K562 (cell line): ENCODE data around the gene VPS41. TPM values are rescaled to one million over a fixed set of nuclear protein-coding genes. Genes with fewer than 3 reads are reported as not detected.

ENCODE experiments used
- ATAC-seq: fragments of 200-7000 bp; cut with Tn5 transposase; 3 replicates; pipeline ENCODE4 v1.9.1; 2020; ENCODE audit warnings: moderate library complexity
- BruUV-seq: library from RNA; stranded (reverse); fragments of 400-500 nt; replicated peaks from 2 replicates; lab custom pipeline; 2021; lab: Mats Ljungman, UMichigan
- CTCF ChIA-PET: fragments of 300-600 bp; formaldehyde crosslinking; extraction: SDS; loops from one replicate; lab custom pipeline; 2021; ENCODE audit warnings: low intra/inter-chr PET ratio; lab: Yijun Ruan, JAX
- POLR2A ChIA-PET: fragments of 300-600, 350-650 bp; sonication (Branson Sonifier 250); formaldehyde crosslinking; extraction: SDS; loops from one replicate; lab custom pipeline; 2021; ENCODE audit warnings: antibody characterized with exemption, inconsistent platforms; lab: Yijun Ruan, JAX
- DNase-seq, 4 experiments: peaks; one replicate each; pipeline versions ENCODE4 v3.0.0 to v3.0.0-alpha.2; 2011 to 2018; ENCODE audit warnings: low spot score in 3 of 4, mixed read lengths in 3 of 4; ENCODE audit errors: extremely low read depth in 1 of 4
- FAIRE-seq: peaks from 2 replicates; lab custom pipeline; 2011; peaks lifted over from hg19 to GRCh38; lab: Jason Lieb, UNC
- H2AFZ ChIP-seq: 2 replicates; pipeline ENCODE4 v1.6.0; 2011; ENCODE audit warnings: low read depth, low read length, control low read depth, inconsistent platforms
- H3K27ac ChIP-seq: fragments of 200-600 bp; 3 replicates; pipeline ENCODE4 v1.8.0; 2011; ENCODE audit warnings: low read depth, mild to moderate bottlenecking, control low read depth, inconsistent platforms, low read length, moderate library complexity, mixed read lengths; ENCODE audit errors: extremely low read depth
- H3K27me3 ChIP-seq, 2 experiments: fragments of 300-600 bp in 1 of 2; 2 replicates in 1 of 2; 3 replicates in 1 of 2; pipeline versions ENCODE4 v1.6.0 to v1.8.0; 2011; ENCODE audit warnings: inconsistent platforms in 2 of 2, low read length in 2 of 2, mild to moderate bottlenecking in 1 of 2, mixed read lengths in 1 of 2, moderate library complexity in 1 of 2; ENCODE audit not compliant: control insufficient read depth in 2 of 2, insufficient read depth in 2 of 2
- H3K36me3 ChIP-seq: fragments of 300-600 bp; 3 replicates; pipeline ENCODE4 v1.8.0; 2011; ENCODE audit warnings: mild to moderate bottlenecking, low read length, inconsistent platforms; ENCODE audit not compliant: control insufficient read depth, insufficient read depth
- H3K4me1 ChIP-seq, 2 experiments: fragments of 200-600 bp in 1 of 2; replicated peaks in 1 of 2; 2 replicates in 1 of 2; 3 replicates in 1 of 2; pipeline versions ENCODE4 v1.5.1 to v1.8.0; 2011; ENCODE audit warnings: inconsistent platforms in 2 of 2, low read length in 2 of 2, mild to moderate bottlenecking in 1 of 2, mixed read lengths in 1 of 2, moderate library complexity in 1 of 2; ENCODE audit not compliant: control insufficient read depth in 2 of 2, insufficient read depth in 2 of 2
- H3K4me2 ChIP-seq: 2 replicates; pipeline ENCODE4 v1.6.1; 2011; ENCODE audit warnings: low read length, control low read depth, inconsistent platforms, mixed read lengths; ENCODE audit not compliant: insufficient read depth
- H3K4me3 ChIP-seq: fragments of 200-600 bp; sonication (generic), shearing (Covaris generic); 2 replicates; pipeline ENCODE4 v1.5.1; 2016; ENCODE audit warnings: control low read depth, inconsistent platforms
- H3K79me2 ChIP-seq: fragments of 200-600 bp; 3 replicates; pipeline ENCODE4 v1.8.0; 2011; ENCODE audit warnings: low read length, inconsistent platforms; ENCODE audit not compliant: control insufficient read depth, insufficient read depth
- H3K9ac ChIP-seq, 2 experiments: 2 replicates each; pipeline versions ENCODE4 v1.6.0 to v1.6.1; 2011; ENCODE audit warnings: low read depth in 2 of 2, low read length in 2 of 2, control low read depth in 1 of 2, inconsistent platforms in 1 of 2, mild to moderate bottlenecking in 1 of 2, mixed read lengths in 1 of 2; ENCODE audit not compliant: insufficient read depth in 1 of 2
- H3K9me1 ChIP-seq: one replicate; pipeline ENCODE4 v1.6.0; 2011; ENCODE audit warnings: inconsistent platforms, mild to moderate bottlenecking, low read length, moderate library complexity; ENCODE audit not compliant: control insufficient read depth, insufficient read depth
- H3K9me3 ChIP-seq: replicated peaks from 2 replicates; pipeline ENCODE4 v1.5.1; 2011; ENCODE audit warnings: low read depth, low read length, inconsistent platforms; ENCODE audit not compliant: control insufficient read depth, insufficient read depth
- H4K20me1 ChIP-seq: replicated peaks from 2 replicates; pipeline ENCODE4 v1.6.1; 2011; ENCODE audit warnings: low read length, inconsistent platforms, mixed read lengths; ENCODE audit not compliant: control insufficient read depth, insufficient read depth
- CCNT2 ChIP-seq: IDR thresholded peaks from 2 replicates; pipeline ENCODE4 v1.6.1; 2011; ENCODE audit warnings: borderline replicate concordance, low read depth, mild to moderate bottlenecking, moderate library complexity, mixed read lengths, low read length; ENCODE audit not compliant: insufficient read length; ENCODE audit errors: extremely low read depth
- ELF2 ChIP-seq: fragments of 250-450 bp; sonication (Bioruptor Pico); IDR thresholded peaks from 2 replicates; pipeline ENCODE4 v1.5.0; 2021; ENCODE audit warnings: mild to moderate bottlenecking
- ETV5 ChIP-seq: sonication (generic); formaldehyde crosslinking; IDR thresholded peaks from 2 replicates; pipeline ENCODE4 v1.4.0; 2020; ENCODE audit warnings: low read depth, mild to moderate bottlenecking, missing genetic modification reagents
- HOMEZ ChIP-seq: fragments of 250-450 bp; sonication (Bioruptor Pico); IDR thresholded peaks from 2 replicates; pipeline ENCODE4 v1.4.0; 2020; ENCODE audit warnings: mild to moderate bottlenecking, moderate library complexity
- NELFE ChIP-seq: IDR thresholded peaks from 2 replicates; pipeline ENCODE4 v1.6.1; 2011; ENCODE audit warnings: mild to moderate bottlenecking; ENCODE audit not compliant: insufficient read depth, insufficient read length
- NFYB ChIP-seq: IDR thresholded peaks from 2 replicates; pipeline ENCODE4 v1.6.1; 2011; ENCODE audit warnings: mild to moderate bottlenecking, moderate library complexity; ENCODE audit not compliant: insufficient read length; ENCODE audit errors: extremely low read depth
- SRSF7 ChIP-seq: fragments of 200-400 bp; formaldehyde crosslinking; optimal IDR thresholded peaks from 2 replicates; pipeline ENCODE3; 2017; ENCODE audit warnings: mild to moderate bottlenecking, low read depth, low read length
- TCF15 ChIP-seq: fragments of 250-450 bp; sonication (Bioruptor Pico); IDR thresholded peaks from 2 replicates; pipeline ENCODE4 v1.8.0; 2022; ENCODE audit warnings: moderate library complexity, mild to moderate bottlenecking, inconsistent platforms
- ZNF134 ChIP-seq: fragments of 250-450 bp; sonication (Bioruptor Pico); conservative IDR thresholded peaks from 2 replicates; pipeline ENCODE4 v1.4.0; 2020
- ZNF311 ChIP-seq: fragments of 250-450 bp; sonication (Bioruptor Pico); IDR thresholded peaks from 2 replicates; pipeline ENCODE4 v1.4.0; 2020; ENCODE audit warnings: mild to moderate bottlenecking, moderate library complexity
- ZZZ3 ChIP-seq: fragments of 450-650 bp; IDR thresholded peaks from 2 replicates; pipeline ENCODE4 v1.6.1; 2016; ENCODE audit warnings: antibody characterized with exemption, mild to moderate bottlenecking, moderate library complexity
- WGBS: fragments of 100-300 bp; shearing (Covaris generic); methylation state at CpG from one replicate; pipeline ENCODE4 v1.1.6; 2016; ENCODE audit warnings: low coverage, mixed read lengths; ENCODE audit not compliant: insufficient coverage; ENCODE audit errors: missing lambda C conversion rate; 5-methylcytosine and 5-hydroxymethylcytosine counted together
- in situ Hi-C: fragments of 300-500 bp; cut with MboI; formaldehyde crosslinking; loops from 4 replicates; pipeline ENCODE4 v1.15.0; 2018; ENCODE audit warnings: inconsistent platforms, mixed read lengths
- intact Hi-C: fragments of 100-400 bp; cut with micrococcal nuclease; formaldehyde crosslinking; loops from 2 replicates; pipeline ENCODE4 v1.14.2; 2022
- polyA plus RNA-seq, 8 experiments: library from polyadenylated mRNA; depleted of rRNA in 4 of 8; stranded (reverse) in 5 of 8; unstranded in 3 of 8; fragments of >200 nt; fragmentation: Nextera tagmentation in 2 of 8; fragmentation: Illumina TruSeq in 1 of 8; extraction: Ambion mirVana in 2 of 8; extraction: Trizol in 1 of 8; gene quantifications; 2 replicates each; pipeline versions ENCODE4 v1.2.1 to v1.2.3, GENCODE V29; 2011 to 2014; ENCODE audit warnings: inconsistent platforms in 1 of 8, missing spikeins in 1 of 8
- total RNA-seq, 7 experiments: library from RNA; depleted of rRNA in 6 of 7; stranded (reverse); fragments of >200 nt in 6 of 7; fragmentation: Illumina TruSeq in 2 of 7; extraction: Trizol in 2 of 7; gene quantifications; 2 replicates each; pipeline versions ENCODE4 v1.2.1 to v1.2.3, GENCODE V29; 2011 to 2021; ENCODE audit warnings: low replicate concordance in 1 of 7

The VPS41 gene
- total and polyA plus RNA-seq, 9 of the 15 experiments (the other 6 are each of a cell fraction or from before 2014, with no cell fraction given): 17.7 to 46.8 (median 32.1) TPM

- TF ChIP-seq SRSF7 (no peak), HOMEZ (CRISPR knock-in tag) (no peak), ZZZ3 (no peak), ETV5 (CRISPR knock-in tag) (no peak), CCNT2 (no peak), ELF2 (no peak)
- TF ChIP-seq, all 486 proteins: peak for 0
Measured at GRCh38 chr7:38927751-38928150, 18.8 kb upstream of the VPS41 start (continued).

- no peak overlapping the region for H3K9ac ChIP-seq
- WGBS: 0% methylated on average over 3 of the region's 3 CpGs
- DNase-seq: no peak
- H3K36me3 ChIP-seq: no peaks in the 10 kb centered on the region
- no peak overlapping the region for H3K27ac ChIP-seq
- intact Hi-C loops (no loop called here), in situ Hi-C loops (no loop called here)
- BruUV-seq: no TSS peak
- no peak overlapping the region for H3K4me2 ChIP-seq
- no peak overlapping the region for H3K4me3 ChIP-seq
- H3K9me1 ChIP-seq: no peaks in the 10 kb centered on the region
- CTCF ChIA-PET: no interaction called here
- TF ChIP-seq ZNF311 (CRISPR knock-in tag): no peak
- no peak for TF ChIP-seq NELFE
- no peak for TF ChIP-seq NFYB
- TF ChIP-seq ZNF134: no peak
- no peak for TF ChIP-seq TCF15 (CRISPR knock-in tag)
- TF ChIP-seq, all 486 proteins: peak for 0
- ATAC-seq (no peak), FAIRE-seq (no peak)
- H3K27me3 ChIP-seq: peaks cover 4 to 6% of the 10 kb centered on the region in 2 experiments; a peak in 3 of 5 replicates
- no peaks in the 10 kb centered on the region for H4K20me1 ChIP-seq
- H3K4me1 ChIP-seq: no peaks in the 10 kb centered on the region
- no peaks in the 10 kb centered on the region for H3K79me2 ChIP-seq
- no peaks in the 10 kb centered on the region for H3K9me3 ChIP-seq
- POLR2A ChIA-PET: no interaction called here
- H2AFZ ChIP-seq: no peak overlapping the region
Measured at GRCh38 chr7:38920731-38921130, 11.7 kb upstream of the VPS41 start.
